Prostate gland (tissue), 2 donors: Measurements from ENCODE around the gene BRAT1. TPM values are rescaled to one million over a fixed set of nuclear protein-coding genes. Genes with fewer than 3 reads are reported as not detected.
"Not testable (repeated sequence)": the region's sequence is repeated elsewhere in the genome, so short reads cannot be mapped to it uniquely, and the experiment has no call there.

Experiments
- DNase-seq: peaks from one replicate; pipeline ENCODE4 v3.0.0-alpha.2; 2019; ENCODE audit warnings: low spot score
- H3K27ac ChIP-seq, 2 donors: fragments of 200-600 bp; sonication (generic); 2 replicates each; pipeline ENCODE4 v1.5.1; 2017 to 2019
- H3K27me3 ChIP-seq: fragments of 200-600 bp; sonication (generic); replicated peaks from 2 replicates; pipeline ENCODE4 v1.5.1; 2019; ENCODE audit not compliant: insufficient read depth
- H3K36me3 ChIP-seq, 2 donors: fragments of 200-600 bp; sonication (generic); 1 replicate in 1 of 2; 2 replicates in 1 of 2; pipeline versions ENCODE4 v1.5.1 to v1.8.1; 2017 to 2019
- H3K4me1 ChIP-seq: fragments of 200-600 bp; sonication (generic); replicated peaks from 2 replicates; pipeline ENCODE4 v1.5.1; 2019
- H3K4me3 ChIP-seq, 2 donors: fragments of 200-600 bp; sonication (generic); 2 replicates each; pipeline ENCODE4 v1.5.1; 2017 to 2019
- H3K9me3 ChIP-seq: fragments of 200-600 bp; sonication (generic); 2 replicates; pipeline ENCODE4 v1.5.1; 2017
- CTCF ChIP-seq, 4 experiments: fragments of 200-600 bp in 2 of 4; fragments of 450-650 bp in 2 of 4; sonication (generic) in 2 of 4; IDR thresholded peaks; 1 replicate in 3 of 4; 2 replicates in 1 of 4; pipeline ENCODE4 v1.5.1; 2016 to 2019; ENCODE audit warnings: antibody characterized with exemption in 4 of 4, mild to moderate bottlenecking in 2 of 4, moderate library complexity in 2 of 4
- POLR2A ChIP-seq: fragments of 450-650 bp; IDR thresholded peaks from one replicate; pipeline ENCODE4 v1.6.1; 2016; ENCODE audit warnings: antibody characterized with exemption, mild to moderate bottlenecking
- POLR2AphosphoS5 ChIP-seq: sonication (generic); formaldehyde crosslinking; IDR thresholded peaks from one replicate; pipeline ENCODE4 v1.6.1; 2017; ENCODE audit warnings: antibody characterized with exemption
- WGBS: methylation state at CpG from one replicate; pipeline ENCODE4 v1.1.5; 2018; 5-methylcytosine and 5-hydroxymethylcytosine counted together
- intact Hi-C: fragments of 100-400 bp; cut with DNase I; formaldehyde crosslinking; loops from one replicate; pipeline ENCODE4 v1.14.2; 2022
- total RNA-seq, 2 donors: library from RNA; depleted of rRNA; stranded (reverse); fragments of >200 nt; gene quantifications; one replicate each; pipeline ENCODE4 v1.1.0, GENCODE V29; 2016

Gene BRAT1
- total RNA-seq, 2 donors from 2014 or later, result 83.9 to 113 TPM

GRCh38 chr7:2541291-2542010, 13.9 kb downstream of the BRAT1 start:
- TF ChIP-seq CTCF (IDR thresholded peaks at IDR 0.05) (no peak), POLR2AphosphoS5 (no peak), POLR2A (no peak)
- Histone ChIP-seq H3K4me3 (no peak overlapping the region), H3K27ac (no peak overlapping the region), H3K36me3 (peaks cover 18 to 40% of the 10 kb centered on the region in 2 donors), H3K27me3 (no peaks in the 10 kb centered on the region), H3K4me1 (no peaks in the 10 kb centered on the region), H3K9me3 (no peaks in the 10 kb centered on the region)
- no peak for DNase-seq
- intact Hi-C loops, result no loop called here
- WGBS, result 93% methylated on average over 22 of the region's 40 CpGs

GRCh38 chr7:2540641-2541051, 14.7 kb downstream of the BRAT1 start:
- peaks cover 18 to 38% of the 10 kb centered on the region in 2 donors for H3K36me3 ChIP-seq
- no peak overlapping the region for H3K27ac ChIP-seq
- TF ChIP-seq POLR2AphosphoS5 (no peak), CTCF (IDR thresholded peaks at IDR 0.05) (no peak), POLR2A (no peak)
- no peak overlapping the region for H3K4me3 ChIP-seq
- H3K4me1 ChIP-seq, result no peaks in the 10 kb centered on the region
- H3K27me3 ChIP-seq, result no peaks in the 10 kb centered on the region
- 72% methylated on average over 12 of the region's 19 CpGs for WGBS
- DNase-seq, result no peak
- H3K9me3 ChIP-seq, result no peaks in the 10 kb centered on the region
- intact Hi-C loops, result no loop called here

- Histone ChIP-seq H3K27me3 (no peaks in the 10 kb centered on the region), H3K27ac (no peak overlapping the region), H3K9me3 (no peaks in the 10 kb centered on the region), H3K4me3 (no peak overlapping the region), H3K4me1 (no peaks in the 10 kb centered on the region), H3K36me3 (peaks cover 18 to 38% of the 10 kb centered on the region in 2 donors)
- intact Hi-C loops, result no loop called here
- 78% methylated on average over 7 of the region's 7 CpGs for WGBS
- TF ChIP-seq POLR2AphosphoS5 (no peak), POLR2A (no peak)
- no peak for DNase-seq
Measured at GRCh38 chr7:2540133-2540532, 15.2 kb downstream of the BRAT1 start.

DNA sequence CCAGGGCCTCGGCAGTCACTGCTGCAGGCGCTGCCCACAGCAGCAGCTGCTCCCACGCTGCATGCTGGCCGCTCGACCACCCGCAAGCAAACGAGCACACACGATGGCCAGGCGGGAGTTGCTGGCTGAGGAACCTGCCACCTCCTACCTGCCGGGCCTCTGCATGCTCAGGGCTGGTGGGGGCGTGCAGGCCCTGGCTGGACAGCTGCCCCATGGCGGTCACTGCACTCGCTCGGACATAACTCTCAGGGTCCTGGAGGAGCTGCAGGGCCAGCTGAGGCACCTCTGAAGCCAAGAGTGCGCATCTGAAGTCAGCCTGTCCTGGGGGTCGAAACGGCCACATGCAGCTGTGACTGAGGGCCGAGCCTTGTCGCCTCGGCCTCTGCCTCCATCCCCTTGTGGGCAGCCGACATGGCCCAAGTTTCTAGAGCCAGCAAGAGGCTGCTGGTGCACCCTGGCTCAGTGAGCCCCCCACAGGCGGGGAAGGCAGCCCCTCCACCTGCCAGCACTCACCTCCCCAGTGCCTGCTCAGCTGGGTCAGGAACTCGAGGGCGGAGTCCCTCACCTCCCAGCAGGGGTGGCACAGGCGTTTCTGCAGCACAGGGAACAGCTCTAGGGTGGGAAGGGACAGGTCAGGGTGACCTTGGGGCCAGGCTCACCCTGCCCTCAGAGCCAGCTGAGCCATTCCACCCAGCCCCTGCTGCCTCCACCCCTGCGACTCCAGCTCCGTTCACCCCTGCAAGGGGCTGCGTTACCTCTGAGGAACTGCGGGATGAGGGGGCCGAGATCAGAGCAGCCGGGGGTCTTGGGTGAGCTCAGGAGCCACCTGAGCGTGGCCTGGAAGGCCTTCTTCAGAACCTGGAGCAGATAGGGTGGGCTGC, 16.1 kb downstream of the BRAT1 start:
- no peak for TF ChIP-seq POLR2AphosphoS5
- no peak for DNase-seq
- Histone ChIP-seq H3K27me3 (no peaks in the 10 kb centered on the region), H3K27ac (no peak overlapping the region), H3K9me3 (no peaks in the 10 kb centered on the region), H3K4me1 (no peaks in the 10 kb centered on the region), H3K4me3 (no peak overlapping the region), H3K36me3 (peaks cover 14 to 38% of the 10 kb centered on the region in 2 donors)
- intact Hi-C loops, result no loop called here
- 86% methylated on average over 30 of the region's 32 CpGs for WGBS

DNA sequence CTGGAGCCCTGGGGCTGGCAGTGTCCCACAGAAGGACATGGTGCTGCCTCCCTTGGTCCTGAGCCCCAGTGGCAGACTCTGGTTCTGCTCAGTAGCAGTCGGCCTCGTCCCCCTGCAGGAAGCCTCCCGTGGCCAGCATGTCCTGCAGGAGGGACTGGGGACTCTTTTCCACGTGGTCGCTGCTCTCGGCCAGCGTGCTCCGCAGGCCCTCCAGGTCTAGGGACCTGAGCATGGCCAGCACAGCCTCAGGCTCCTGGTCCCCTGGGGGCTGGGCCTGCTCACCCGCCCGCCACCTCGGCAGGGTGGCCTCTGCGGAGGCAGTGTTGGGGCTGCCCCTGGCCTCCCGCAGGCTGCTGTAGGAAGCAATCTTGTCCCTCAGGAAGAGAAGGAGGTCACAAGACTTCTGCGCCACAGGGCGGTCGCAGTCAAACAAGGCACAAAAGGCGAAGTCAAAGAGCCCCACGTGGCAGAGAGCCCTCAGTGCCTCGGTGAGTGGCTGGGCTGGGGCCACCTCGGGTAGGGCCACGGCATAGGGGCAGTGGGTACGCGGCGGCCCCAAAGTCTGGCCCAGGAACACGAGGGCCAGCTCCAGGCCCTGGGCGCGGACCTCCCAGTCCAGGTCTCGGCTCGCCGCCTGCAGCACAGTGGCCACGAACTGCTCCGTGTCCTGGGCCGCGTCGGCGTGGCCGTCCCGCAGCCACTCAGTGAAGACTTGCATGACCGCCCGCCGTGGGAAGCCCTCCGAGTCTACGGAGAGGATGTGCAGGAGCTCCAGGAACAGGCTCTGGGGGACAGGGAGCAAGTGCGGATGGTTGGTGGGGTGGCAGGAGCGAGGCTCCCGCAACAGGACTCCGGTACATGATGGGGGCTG, 17.1 kb downstream of the BRAT1 start:
- Histone ChIP-seq H3K4me1 (no peaks in the 10 kb centered on the region), H3K4me3 (no peak overlapping the region), H3K36me3 (peaks cover 7 to 31% of the 10 kb centered on the region in 2 donors), H3K9me3 (no peaks in the 10 kb centered on the region), H3K27ac (no peak overlapping the region), H3K27me3 (no peaks in the 10 kb centered on the region)
- no peak for DNase-seq
- intact Hi-C loops, result no loop called here
- 94% methylated on average over 41 of the region's 47 CpGs for WGBS
- TF ChIP-seq POLR2A (no peak), CTCF (IDR thresholded peaks at IDR 0.05) (no peak), POLR2AphosphoS5 (no peak)

DNA sequence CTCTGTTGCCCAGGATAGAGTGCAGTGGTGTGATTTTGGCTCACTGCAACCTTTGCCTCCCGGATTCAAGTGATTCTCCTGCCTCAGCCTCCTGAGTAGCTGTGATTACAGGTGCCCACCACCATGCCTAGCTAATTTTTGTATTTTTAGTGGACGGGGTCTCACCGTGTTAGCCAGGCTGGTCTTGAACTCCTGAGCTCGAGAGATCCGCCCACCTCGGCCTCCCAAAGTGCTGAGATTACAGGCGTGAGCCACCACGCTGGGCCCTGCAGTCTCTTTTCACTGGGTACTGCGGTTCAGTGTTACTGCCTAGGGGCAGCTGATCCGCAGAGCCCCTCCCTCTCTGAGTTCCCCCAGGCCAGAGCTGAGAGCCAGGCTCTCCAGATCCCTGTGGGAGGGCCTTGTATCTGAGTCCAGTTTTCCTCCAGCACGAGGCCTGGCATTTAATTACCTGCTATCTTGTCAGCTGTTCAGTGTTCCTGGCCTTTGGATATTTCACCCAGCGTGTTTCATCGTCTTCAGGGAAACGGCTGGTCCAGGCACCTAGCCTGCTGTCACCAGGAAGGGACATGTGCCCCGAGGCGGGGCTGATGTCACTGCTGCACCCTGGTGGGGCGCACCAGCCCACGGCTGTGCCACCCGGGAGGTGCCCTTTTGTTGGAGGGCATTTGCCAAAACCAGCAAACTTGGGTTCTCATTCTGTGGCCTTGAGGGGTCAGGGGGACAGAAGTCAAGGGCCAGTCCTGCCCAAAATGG, 19.3 kb downstream of the BRAT1 start:
- 80% methylated on average over 15 of the region's 19 CpGs for WGBS
- peaks cover 3 to 13% of the 10 kb centered on the region in 2 donors for H3K36me3 ChIP-seq
- H3K27me3 ChIP-seq, H3K9me3 ChIP-seq, H3K4me1 ChIP-seq, DNase-seq, intact Hi-C loops, H3K27ac ChIP-seq, H3K4me3 ChIP-seq: not testable (repeated sequence)

GRCh38 chr7:2534214-2534613, 21.1 kb downstream of the BRAT1 start:
- H3K4me3 ChIP-seq, H3K9me3 ChIP-seq, H3K27ac ChIP-seq, DNase-seq, intact Hi-C loops, H3K4me1 ChIP-seq, H3K27me3 ChIP-seq, H3K36me3 ChIP-seq: not testable (repeated sequence)
- WGBS, result 91% methylated on average over 19 of the region's 34 CpGs

GRCh38 chr7:2533566-2533965, 21.8 kb downstream of the BRAT1 start:
- H3K4me1 ChIP-seq, H3K4me3 ChIP-seq, H3K36me3 ChIP-seq, H3K27ac ChIP-seq, intact Hi-C loops, H3K9me3 ChIP-seq, H3K27me3 ChIP-seq, DNase-seq: not testable (repeated sequence)
- WGBS, result 48% methylated on average over 2 of the region's 8 CpGs
